HG03565 (cell line): Measurements from ENCODE around the gene IMPA2.
A peak's percentile ranks its signal among the peaks of the same experiment; 100 is the strongest.

Source experiments
- ATAC-seq: cut with Tn5 transposase; IDR thresholded peaks from one replicate; pipeline ENCODE4 v1.9.1; 2021; ENCODE audit warnings: mild to moderate bottlenecking, moderate library complexity; ENCODE audit not compliant: unreplicated experiment

The IMPA2 gene

DNA sequence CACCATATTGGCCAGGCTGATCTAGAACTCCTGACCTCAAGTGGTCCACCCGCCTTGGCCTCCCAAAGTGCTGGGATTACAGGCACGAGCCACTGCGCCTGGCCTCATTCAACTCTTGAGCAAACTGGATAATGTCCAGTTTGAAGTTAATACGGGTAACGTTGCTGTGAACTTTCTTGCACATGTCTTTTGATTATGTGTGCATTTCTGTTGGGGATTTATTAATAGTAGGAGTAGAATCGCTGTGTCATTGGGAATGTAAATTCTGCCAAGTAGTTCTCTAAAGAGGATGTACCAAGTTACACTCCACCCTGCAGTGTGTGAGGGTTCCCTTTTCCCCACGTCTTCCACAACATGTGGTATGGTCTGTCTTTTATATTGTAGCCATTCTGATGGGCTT lies 6.2 kb downstream of the IMPA2 start:
- ATAC-seq = no peak

DNA sequence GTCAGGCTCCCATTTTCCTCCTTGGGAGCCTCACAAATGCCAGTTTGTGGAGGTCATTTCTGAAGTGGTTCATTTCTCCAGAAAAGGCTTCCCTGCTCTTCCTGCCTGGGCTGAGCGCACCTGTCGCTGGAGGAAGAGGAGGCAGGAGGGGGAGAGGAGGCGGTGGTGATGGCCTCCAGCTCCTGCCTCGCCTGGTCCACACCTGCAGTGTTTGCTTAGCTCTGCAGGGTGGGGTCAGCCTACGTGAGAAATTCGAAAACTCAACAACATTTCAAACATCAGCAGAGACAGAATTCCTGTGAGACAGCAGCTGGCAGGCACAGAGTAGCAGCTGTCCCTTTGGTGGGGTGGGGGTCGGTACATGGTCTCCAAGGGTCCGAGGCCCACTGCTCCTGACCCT lies 7.9 kb downstream of the IMPA2 start:
- ATAC-seq = no peak

DNA sequence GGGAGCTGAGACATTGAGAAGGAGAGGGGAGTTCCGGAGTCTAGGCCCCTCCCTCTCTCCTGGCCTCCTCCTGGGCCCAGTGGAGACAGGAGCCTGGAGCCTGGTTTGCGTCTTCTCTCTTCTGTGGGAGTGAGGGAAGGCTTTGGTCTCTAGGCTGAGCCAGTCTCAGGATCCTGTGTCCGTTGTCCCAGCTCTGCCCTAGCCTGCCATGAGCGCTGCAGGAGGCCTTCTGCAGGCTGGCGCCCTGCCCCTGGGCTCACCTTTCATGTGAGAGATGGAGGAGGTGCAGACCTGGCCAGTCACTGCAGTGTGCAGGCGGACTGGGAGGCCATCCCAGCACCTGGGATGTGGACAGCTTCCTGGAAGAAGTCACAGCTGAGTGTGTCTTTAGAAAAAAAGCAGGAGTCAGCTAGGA lies 8.7 kb downstream of the IMPA2 start:
- no peak for ATAC-seq

DNA sequence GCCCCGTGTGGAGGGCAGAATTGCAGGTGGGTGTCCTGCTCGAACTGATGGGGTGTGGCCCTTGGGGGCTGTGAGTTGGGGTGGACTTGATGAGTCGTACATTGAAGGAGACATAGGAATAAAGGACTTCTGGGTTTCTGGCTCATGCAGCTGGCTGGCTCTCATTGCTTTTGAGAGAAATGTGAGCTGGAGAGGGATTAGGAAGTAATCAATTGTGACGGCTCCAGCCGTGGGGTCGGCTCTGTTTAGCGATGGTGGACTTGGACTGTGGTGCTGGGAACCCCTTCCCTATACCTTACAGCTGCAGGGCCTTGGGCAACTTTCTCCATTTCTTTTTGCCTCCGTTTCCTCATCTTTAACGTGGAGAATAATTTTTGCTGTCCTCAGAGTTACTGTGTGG lies 9.2 kb downstream of the IMPA2 start:
- no peak for ATAC-seq

DNA sequence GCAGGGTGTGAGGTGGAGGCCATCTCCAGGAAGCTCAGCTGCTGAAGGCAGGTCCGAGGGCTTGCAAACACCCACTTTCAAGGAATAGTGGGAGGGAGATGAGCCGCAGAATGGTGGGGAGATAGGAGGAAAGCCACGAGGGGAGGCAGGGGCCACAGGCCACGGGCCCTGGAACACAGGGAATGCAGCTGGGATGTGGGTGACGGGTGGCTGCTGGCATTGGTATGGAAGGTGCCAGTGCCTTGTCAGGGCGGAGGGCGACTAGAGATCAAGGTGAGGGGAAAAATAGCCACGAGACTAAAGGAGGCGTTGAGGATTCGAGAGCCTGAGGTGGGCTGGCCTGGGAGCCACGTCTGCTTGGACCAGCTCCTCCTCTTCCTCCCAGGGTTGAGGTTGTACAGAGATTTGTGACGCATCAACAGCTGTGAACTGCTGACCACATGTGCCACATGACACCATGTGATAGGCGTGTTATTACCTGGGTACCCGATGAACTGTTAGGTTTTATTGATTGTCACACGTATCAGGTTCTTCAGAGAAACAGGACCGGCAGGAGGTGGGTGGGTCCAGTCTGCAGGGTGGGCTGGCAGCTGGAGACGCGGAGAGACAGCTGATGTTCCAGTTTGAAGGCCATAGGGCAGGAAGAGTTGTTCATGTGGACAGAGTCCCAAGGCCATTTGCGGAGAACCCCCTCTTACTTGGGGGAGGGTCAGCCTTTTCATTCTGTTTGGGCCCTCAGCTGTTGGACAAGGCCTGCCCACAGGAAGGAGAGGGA lies 9.9 kb downstream of the IMPA2 start:
- ATAC-seq = no peak

GRCh38 chr18:11992096-11992790 lies 10.9 kb downstream of the IMPA2 start:
- ATAC-seq = no peak

- no peak for ATAC-seq
These were observed 12.1 kb downstream of the IMPA2 start for GRCh38 chr18:11993264-11993916.

DNA sequence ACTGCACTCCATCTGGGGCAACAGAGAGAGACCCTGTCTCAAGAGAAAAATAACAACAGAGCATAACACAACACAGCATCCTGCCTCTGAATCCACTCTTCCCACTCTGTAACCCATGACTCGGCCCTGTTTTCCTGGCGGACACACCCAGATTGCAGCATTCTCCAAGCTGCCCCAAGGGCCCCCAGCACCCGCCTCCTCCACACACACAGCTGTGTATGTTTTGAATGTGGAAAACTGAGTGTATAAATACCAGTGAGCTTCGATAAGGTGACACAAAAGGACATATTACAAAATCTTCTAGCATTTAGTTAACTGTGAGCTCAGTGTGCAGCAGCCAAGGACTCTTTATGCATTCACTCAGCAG lies 13.0 kb downstream of the IMPA2 start:
- ATAC-seq = no peak

DNA sequence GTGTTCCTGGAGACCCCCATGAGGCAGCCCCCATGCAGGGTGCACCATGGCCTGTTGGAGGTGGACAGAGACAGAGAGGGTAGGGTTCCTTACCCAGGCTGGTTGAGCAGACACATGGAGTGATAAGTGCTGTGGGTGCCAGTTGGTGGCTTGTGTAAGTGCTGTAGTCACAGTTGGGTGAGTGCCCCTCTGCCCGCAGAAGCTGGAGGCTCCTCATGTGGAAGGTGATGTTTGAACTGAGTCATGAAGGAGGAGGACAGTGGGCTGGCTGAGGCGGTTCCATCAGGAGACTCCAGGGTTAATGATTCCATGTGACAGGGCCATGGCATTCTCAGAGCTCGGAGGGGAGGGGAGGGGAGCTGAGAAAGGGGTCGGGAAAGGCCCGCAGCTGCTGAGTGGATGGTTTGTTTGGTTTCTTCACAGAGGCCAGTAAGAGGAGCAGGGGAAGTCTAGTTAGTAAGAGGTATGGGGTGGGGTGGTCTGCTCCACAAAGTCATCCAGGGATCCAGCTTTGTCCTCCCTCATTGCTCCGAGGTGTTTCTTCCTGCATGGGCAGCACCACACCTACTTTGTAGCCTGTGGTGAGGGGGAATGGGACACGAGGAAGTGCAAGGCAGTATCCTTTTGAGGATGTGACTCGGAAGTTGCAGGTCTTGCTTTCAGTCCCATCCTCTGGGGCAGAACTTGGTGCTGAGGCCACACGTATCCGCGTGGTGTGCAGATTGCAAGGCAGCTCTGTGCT lies 13.6 kb downstream of the IMPA2 start:
- ATAC-seq = no peak

- no peak for ATAC-seq
These were observed 14.3 kb downstream of the IMPA2 start for GRCh38 chr18:11995445-11996189.

- ATAC-seq = no peak
These were observed 15.0 kb downstream of the IMPA2 start for GRCh38 chr18:11996190-11996754.

DNA sequence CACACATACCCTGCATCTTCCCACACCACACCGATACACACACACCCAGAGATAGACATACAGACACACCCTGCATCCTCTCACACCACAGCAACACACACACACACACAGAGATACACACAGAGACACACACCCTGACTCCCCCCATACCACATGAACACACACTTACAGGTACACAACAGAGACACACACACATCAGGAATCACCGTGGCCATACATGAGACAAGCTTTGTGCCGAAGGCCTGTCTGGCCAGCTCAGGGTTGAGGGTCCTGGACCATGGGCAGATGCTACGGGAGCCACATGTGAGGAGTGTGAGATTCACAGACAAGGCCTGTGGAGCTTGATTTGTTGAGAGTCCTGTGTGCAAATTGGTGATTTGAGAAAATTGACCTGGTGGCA lies 15.6 kb downstream of the IMPA2 start:
- no peak for ATAC-seq

DNA sequence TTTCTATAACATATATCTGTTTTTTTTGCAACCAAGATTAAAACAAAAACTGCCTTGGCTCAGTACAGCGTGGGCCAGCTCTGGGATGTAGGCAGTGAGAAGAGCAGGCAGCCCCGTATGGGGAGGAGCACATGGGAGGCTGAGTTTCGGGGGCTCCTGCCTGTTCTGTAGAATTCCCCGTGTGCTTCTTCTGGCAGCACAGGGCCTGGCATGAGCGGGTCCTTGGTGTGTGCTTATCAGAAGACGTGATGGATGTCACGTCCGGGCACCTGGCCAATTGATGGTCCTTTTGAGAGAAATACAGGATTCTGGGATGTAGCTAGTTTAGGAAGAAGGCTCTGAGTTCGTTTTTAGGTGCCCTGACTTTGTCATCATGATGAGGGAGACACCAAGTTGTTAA lies 16.2 kb downstream of the IMPA2 start:
- no peak for ATAC-seq

GRCh38 chr18:11998193-11998592 lies 16.9 kb downstream of the IMPA2 start:
- ATAC-seq = no peak

GRCh38 chr18:11999429-11999828 lies 18.1 kb downstream of the IMPA2 start:
- no peak for ATAC-seq

DNA sequence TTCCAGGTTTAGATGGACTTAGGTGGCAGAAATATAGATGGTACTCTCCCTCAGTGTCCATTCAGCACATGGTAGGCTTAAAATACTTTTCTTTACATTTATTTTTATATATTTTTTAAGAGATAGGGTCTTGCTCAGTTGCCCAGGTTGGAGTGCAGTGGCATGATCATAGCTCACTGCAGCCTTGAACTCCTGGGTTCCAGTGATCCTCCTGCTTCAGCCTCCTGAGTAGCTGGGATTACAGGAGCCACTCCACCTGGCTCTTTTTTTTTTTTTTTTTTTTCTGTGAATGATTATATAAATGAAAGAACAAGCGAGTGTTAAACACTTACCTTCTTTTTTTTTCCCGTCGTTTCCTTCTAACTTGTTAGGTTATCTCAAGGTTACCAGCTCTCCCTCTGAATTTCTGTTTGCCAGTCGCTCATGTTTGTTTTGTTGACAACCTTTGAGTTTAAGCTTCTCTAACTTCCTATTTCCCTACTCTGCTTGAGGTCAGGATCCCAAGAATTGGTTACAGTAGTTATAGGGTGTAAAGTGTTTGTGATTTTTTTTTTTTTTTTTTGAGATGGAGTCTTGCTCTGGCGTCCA lies 18.9 kb downstream of the IMPA2 start:
- ATAC-seq = no peak

- ATAC-seq = no peak
These were observed 20.1 kb downstream of the IMPA2 start for GRCh38 chr18:12001421-12001820.

- no peak for ATAC-seq
These were observed 22.6 kb downstream of the IMPA2 start for GRCh38 chr18:12003894-12004293.

DNA sequence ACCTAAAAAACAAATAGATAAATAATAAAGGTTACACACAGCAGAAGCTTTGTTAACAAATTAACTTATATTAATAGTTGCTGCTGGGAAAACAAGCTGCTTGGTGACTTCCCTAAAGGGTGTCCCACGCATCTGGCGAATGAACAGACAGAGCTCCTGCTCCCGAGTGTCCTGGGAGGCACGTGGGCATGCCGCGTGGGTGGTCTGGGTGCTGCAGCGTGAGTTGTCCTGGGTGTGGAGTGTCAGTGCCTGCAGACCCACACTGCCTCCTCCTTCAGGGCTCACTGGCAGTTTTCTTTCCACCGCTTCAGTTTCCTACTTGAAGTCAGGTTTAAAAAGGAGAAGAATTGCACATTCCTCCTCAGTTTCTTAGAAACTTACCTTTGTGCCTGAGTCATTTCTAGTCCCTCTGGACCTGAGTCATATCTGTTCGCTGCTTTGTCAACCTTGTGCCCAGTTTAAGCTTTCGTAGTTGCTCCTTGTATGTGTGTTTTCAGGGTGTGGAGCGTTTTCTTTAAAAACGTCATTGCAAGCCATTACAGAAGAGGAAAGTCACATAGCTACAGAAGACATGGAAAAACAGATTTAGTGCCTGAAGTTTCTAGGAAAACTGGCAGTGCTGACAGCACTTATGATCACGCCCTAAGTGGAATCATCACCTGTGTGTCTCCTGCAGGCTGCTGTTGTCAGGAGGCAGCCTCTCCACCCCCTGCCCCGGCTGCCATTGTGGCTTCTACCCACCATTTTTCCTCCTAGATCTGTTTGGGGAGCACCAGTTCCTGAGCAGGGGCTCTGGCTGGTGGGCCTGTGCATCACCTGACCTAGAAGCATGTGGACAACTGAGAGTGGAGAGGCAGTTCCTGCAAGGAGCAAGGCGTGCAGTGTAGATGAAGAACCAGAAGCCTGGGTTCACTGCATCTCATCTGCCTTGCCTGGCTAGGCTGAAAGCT lies 24.5 kb downstream of the IMPA2 start:
- peak; percentile 61 for ATAC-seq
